CD14-positive monocyte (primary cell): ENCODE data around the gene KIAA1586. TPM values are rescaled to one million over a fixed set of nuclear protein-coding genes. Genes with fewer than 3 reads are reported as not detected.

Source experiments
- DNase-seq, 3 donors: peaks; one replicate each; pipeline ENCODE4 v3.0.0-alpha.2; 2011 to 2022
- H2AFZ ChIP-seq: 2 replicates; pipeline ENCODE4 v1.6.0; 2012; ENCODE audit warnings: mild to moderate bottlenecking, low read depth, low read length, inconsistent platforms; ENCODE audit not compliant: insufficient read depth, poor library complexity, severe bottlenecking
- H3K27ac ChIP-seq, 2 donors: 1 replicate in 1 of 2; 2 replicates in 1 of 2; pipeline ENCODE4 v1.5.1; 2012 to 2013; ENCODE audit warnings: low read length in 2 of 2, control low read depth in 1 of 2, inconsistent platforms in 1 of 2, low read depth in 1 of 2, mild to moderate bottlenecking in 1 of 2
- H3K27me3 ChIP-seq, 2 donors: one replicate each; pipeline versions ENCODE4 v1.6.0 to v1.6.1; 2011 to 2013; ENCODE audit warnings: low read length in 2 of 2; ENCODE audit not compliant: control insufficient read depth in 2 of 2, insufficient read depth in 2 of 2
- H3K36me3 ChIP-seq, 2 donors: replicated peaks in 1 of 2; 1 replicate in 1 of 2; 2 replicates in 1 of 2; pipeline versions ENCODE4 v1.5.1 to v1.6.1; 2012 to 2013; ENCODE audit warnings: low read length in 2 of 2, control low read depth in 1 of 2, inconsistent platforms in 1 of 2, mild to moderate bottlenecking in 1 of 2; ENCODE audit not compliant: insufficient read depth in 2 of 2, control insufficient read depth in 1 of 2
- H3K4me1 ChIP-seq, 2 donors: 1 replicate in 1 of 2; 2 replicates in 1 of 2; pipeline versions ENCODE4 v1.5.1 to v1.6.1; 2012 to 2013; ENCODE audit warnings: low read length in 2 of 2, control low read depth in 1 of 2, inconsistent platforms in 1 of 2, mild to moderate bottlenecking in 1 of 2, moderate library complexity in 1 of 2; ENCODE audit not compliant: insufficient read depth in 2 of 2, control insufficient read depth in 1 of 2
- H3K4me2 ChIP-seq: replicated peaks from 2 replicates; pipeline ENCODE3; 2012; ENCODE audit warnings: low read length, moderate library complexity, mild to moderate bottlenecking; ENCODE audit not compliant: poor library complexity, severe bottlenecking; ENCODE audit errors: extremely low read depth
- H3K4me3 ChIP-seq, 3 experiments: fragments of 200-600 bp in 1 of 3; sonication (generic) in 1 of 3; replicated peaks in 1 of 3; 1 replicate in 2 of 3; 2 replicates in 1 of 3; pipeline ENCODE4 v1.5.1; 2011 to 2013; ENCODE audit warnings: low read length in 3 of 3, mild to moderate bottlenecking in 3 of 3, control low read depth in 2 of 3, low read depth in 2 of 3, inconsistent platforms in 1 of 3, moderate library complexity in 1 of 3
- H3K79me2 ChIP-seq: 2 replicates; pipeline ENCODE4 v1.6.0; 2012; ENCODE audit warnings: mild to moderate bottlenecking, control low read depth, inconsistent platforms, low read length, moderate library complexity; ENCODE audit not compliant: insufficient read depth
- H3K9ac ChIP-seq: 2 replicates; pipeline ENCODE4 v1.6.0; 2017; ENCODE audit warnings: low read length, mild to moderate bottlenecking; ENCODE audit not compliant: insufficient read depth, poor library complexity, severe bottlenecking
- H3K9me3 ChIP-seq, 2 donors: replicated peaks in 1 of 2; 1 replicate in 1 of 2; 2 replicates in 1 of 2; pipeline versions ENCODE4 v1.5.1 to v1.6.1; 2012 to 2013; ENCODE audit warnings: low read length in 2 of 2, control low read depth in 1 of 2; ENCODE audit not compliant: control insufficient read depth in 1 of 2, insufficient read depth in 1 of 2
- H4K20me1 ChIP-seq: 2 replicates; pipeline ENCODE4 v1.6.0; 2012; ENCODE audit warnings: mild to moderate bottlenecking, low read length, control low read depth, moderate library complexity; ENCODE audit not compliant: insufficient read depth
- H3K27ac Mint-ChIP-seq, 7 donors: one replicate each; pipeline ENCODE4 v1.8.0; 2020; ENCODE audit warnings: mild to moderate bottlenecking in 7 of 7, mixed read lengths in 7 of 7, moderate library complexity in 6 of 7, inconsistent platforms in 2 of 7
- H3K27me3 Mint-ChIP-seq, 3 donors: one replicate each; pipeline ENCODE4 v1.8.0; 2021 to 2022; ENCODE audit warnings: low read depth in 3 of 3, mild to moderate bottlenecking in 3 of 3, mixed read lengths in 3 of 3, moderate library complexity in 3 of 3, inconsistent platforms in 1 of 3
- H3K36me3 Mint-ChIP-seq, 2 donors: one replicate each; pipeline ENCODE4 v1.8.0; 2020; ENCODE audit warnings: mixed read lengths in 2 of 2, inconsistent platforms in 1 of 2, mild to moderate bottlenecking in 1 of 2
- H3K4me1 Mint-ChIP-seq: one replicate; pipeline ENCODE4 v1.8.0; 2020; ENCODE audit warnings: mild to moderate bottlenecking, mixed read lengths
- H3K4me3 Mint-ChIP-seq, 2 donors: one replicate each; pipeline ENCODE4 v1.8.0; 2020; ENCODE audit warnings: mild to moderate bottlenecking in 2 of 2, mixed read lengths in 2 of 2, moderate library complexity in 1 of 2
- H3K9me3 Mint-ChIP-seq, 7 donors: one replicate each; pipeline ENCODE4 v1.8.0; 2020 to 2022; ENCODE audit warnings: mixed read lengths in 7 of 7, mild to moderate bottlenecking in 6 of 7, moderate library complexity in 6 of 7, inconsistent platforms in 2 of 7
- CTCF ChIP-seq: fragments of 200-600 bp; IDR thresholded peaks from one replicate; pipeline ENCODE4 v1.8.0; 2022; ENCODE audit warnings: antibody characterized with exemption, mild to moderate bottlenecking
- WGBS: methylation state at CpG from one replicate; pipeline ENCODE4 v1.1.5; 2013; ENCODE audit warnings: missing lambda C conversion rate; ENCODE audit not compliant: insufficient coverage; 5-methylcytosine and 5-hydroxymethylcytosine counted together
- intact Hi-C, 2 donors: fragments of 100-400 bp; cut with micrococcal nuclease; formaldehyde crosslinking; loops; one replicate each; pipeline versions ENCODE4 v1.15.0 to v1.15.1; 2023
- polyA plus RNA-seq, 3 donors: library from polyadenylated mRNA; depleted of rRNA in 1 of 3; unstranded in 2 of 3; stranded (reverse) in 1 of 3; fragments of 300-500 nt in 2 of 3; fragments of >200 nt in 1 of 3; fragmentation: Illumina TruSeq in 2 of 3; gene quantifications; 1 replicate in 2 of 3; 2 replicates in 1 of 3; pipeline ENCODE4 v1.2.3, GENCODE V29; 2012 to 2021

Gene KIAA1586
- polyA plus RNA-seq, 3 donors: 1.1 to 5.0 (median 4.4) TPM

DNA sequence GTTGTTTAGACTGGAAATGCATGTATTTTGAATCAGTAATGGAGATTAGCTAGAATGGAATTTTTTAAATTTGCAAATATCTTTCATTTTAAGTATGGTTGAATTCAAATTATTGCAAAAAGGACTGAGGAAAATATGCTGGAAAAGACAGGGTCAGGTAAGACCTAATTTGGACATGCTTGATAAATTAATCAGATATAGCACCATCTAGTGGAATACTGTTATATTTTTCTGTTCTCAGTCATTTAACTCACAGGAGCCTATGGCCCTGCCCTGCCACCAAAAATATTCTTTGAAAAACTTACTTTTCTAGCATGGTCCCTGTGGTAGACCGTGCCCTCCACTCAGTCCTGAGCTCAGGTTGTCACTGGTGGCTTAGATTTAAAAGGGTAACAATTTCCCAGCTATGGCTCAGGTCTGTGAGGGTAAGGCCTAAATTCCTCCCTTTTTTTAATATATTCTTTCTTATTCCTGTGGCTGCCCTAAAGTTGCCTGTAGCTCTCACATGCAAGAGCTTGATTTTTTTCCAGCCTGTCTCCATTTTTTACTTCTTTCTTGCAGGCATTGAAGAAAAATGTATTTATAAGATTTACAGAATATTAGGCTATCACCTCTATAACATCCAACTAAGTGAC lies 25.3 kb upstream of the KIAA1586 start:
- Histone ChIP-seq H3K4me3 (no peak overlapping the region), H2AFZ (no peak overlapping the region), H3K79me2 (no peaks in the 10 kb centered on the region), H3K9me3 (peaks cover 4 to 12% of the 10 kb centered on the region in 2 donors), H3K27me3 (no peaks in the 10 kb centered on the region), H3K9ac (no peak overlapping the region), H3K4me2 (no peak overlapping the region), H3K36me3 (no peaks in the 10 kb centered on the region), H4K20me1 (no peaks in the 10 kb centered on the region), H3K27ac (no peak overlapping the region), H3K4me1 (no peaks in the 10 kb centered on the region)
- peak overlapping the region in 1 of 7 donors; percentile 41 for H3K27ac Mint-ChIP-seq
- H3K9me3 Mint-ChIP-seq: peaks cover 12 to 19% (median 14%) of the 10 kb centered on the region in 7 donors
- TF ChIP-seq CTCF: peak; percentile 72
- no peaks in the 10 kb centered on the region for H3K36me3 Mint-ChIP-seq
- no peaks in the 10 kb centered on the region for H3K4me1 Mint-ChIP-seq
- no peaks in the 10 kb centered on the region for H3K27me3 Mint-ChIP-seq
- DNase-seq: peak in 2 of 3 donors; percentile 9 to 22
- no CpG with 5 or more reads among the region's 1 CpG for WGBS
- intact Hi-C loops: no loop called here
- no peak overlapping the region for H3K4me3 Mint-ChIP-seq

DNA sequence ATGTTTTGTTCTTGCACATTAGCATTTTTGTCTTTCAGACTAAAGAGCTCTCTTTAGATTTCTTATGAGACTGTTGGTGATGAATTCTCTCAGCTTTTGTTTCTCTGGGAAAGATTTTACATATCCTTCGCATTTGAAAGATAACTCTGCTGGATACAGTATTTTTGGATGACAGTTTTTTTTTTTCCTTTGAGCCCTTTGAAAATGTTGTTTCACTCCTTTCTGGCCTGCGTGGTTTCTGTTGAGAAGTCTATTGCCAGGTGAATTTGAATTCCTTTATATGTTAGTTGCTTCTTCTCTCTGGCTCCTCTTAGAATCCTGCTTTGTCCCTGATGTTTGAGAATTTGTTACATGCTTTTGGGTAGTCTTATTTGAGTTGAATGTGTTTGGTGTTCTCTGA lies 22.2 kb upstream of the KIAA1586 start:
- no peaks in the 10 kb centered on the region for H4K20me1 ChIP-seq
- H3K9ac ChIP-seq: no peak overlapping the region
- intact Hi-C loops: no loop called here
- no peaks in the 10 kb centered on the region for H3K27me3 Mint-ChIP-seq
- H3K4me2 ChIP-seq: no peak overlapping the region
- no peaks in the 10 kb centered on the region for H3K4me1 Mint-ChIP-seq
- H3K9me3 Mint-ChIP-seq: peaks cover 12 to 19% (median 15%) of the 10 kb centered on the region in 7 donors
- no peak overlapping the region for H3K27ac Mint-ChIP-seq
- H3K79me2 ChIP-seq: no peaks in the 10 kb centered on the region
- no CpG with 5 or more reads among the region's 2 CpGs for WGBS
- no peak for DNase-seq
- no peaks in the 10 kb centered on the region for H3K4me1 ChIP-seq
- peaks cover 4 to 12% of the 10 kb centered on the region in 2 donors for H3K9me3 ChIP-seq
- no peak overlapping the region for H3K27ac ChIP-seq
- no peaks in the 10 kb centered on the region for H3K36me3 ChIP-seq
- no peak overlapping the region for H3K4me3 ChIP-seq
- no peak overlapping the region for H3K4me3 Mint-ChIP-seq
- H2AFZ ChIP-seq: no peak overlapping the region
- H3K36me3 Mint-ChIP-seq: no peaks in the 10 kb centered on the region
- TF ChIP-seq CTCF: no peak
- no peaks in the 10 kb centered on the region for H3K27me3 ChIP-seq
